NCI-H2081 (cell line): ENCODE measurements around the gene TMEM198.

Experiments
- DNase-seq, 2 experiments: peaks; one replicate each; lab custom pipeline; 2025; lab: John Stamatoyannopoulos, UW

TMEM198 gene

DNA sequence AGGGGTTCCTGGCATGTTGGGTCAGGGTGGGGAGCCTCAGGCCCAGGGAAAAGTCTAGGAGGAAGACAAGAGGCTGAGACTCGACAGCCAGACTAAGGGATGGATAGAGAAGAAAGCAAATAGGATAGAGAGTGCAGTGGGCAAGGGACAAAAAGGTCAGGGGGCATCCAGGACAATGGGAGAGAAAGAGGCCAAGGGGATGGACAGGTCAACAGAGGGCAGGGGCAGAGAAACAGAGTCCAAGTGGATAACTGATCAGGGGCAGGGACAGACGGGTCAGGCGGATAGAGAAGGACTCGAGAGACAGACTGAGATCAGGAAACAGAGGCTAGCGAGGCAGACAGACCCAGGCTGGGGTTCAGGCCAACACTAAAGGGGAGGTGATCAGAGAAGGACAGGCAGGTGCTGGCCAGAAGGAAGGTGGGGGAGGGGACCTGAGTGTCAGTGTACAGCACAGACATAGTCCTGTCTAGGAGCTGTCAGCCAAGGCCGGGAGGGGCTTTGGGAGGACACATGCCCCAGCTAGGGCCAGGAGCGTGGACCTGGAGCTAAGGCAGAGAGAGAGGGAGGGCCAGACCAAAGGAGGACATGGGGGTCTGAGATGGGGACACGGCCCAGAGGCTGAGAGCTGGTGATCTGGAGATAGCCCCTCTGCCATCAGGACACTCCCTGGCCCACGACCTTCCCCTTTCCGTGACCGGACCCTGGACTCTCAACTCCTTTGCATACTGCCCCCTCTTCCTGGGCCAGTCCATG lies 17.3 kb upstream of the TMEM198 start:
- DNase-seq = no peak

GRCh38 chr2:219527076-219527394 lies 16.8 kb upstream of the TMEM198 start:
- DNase-seq = no peak

DNA sequence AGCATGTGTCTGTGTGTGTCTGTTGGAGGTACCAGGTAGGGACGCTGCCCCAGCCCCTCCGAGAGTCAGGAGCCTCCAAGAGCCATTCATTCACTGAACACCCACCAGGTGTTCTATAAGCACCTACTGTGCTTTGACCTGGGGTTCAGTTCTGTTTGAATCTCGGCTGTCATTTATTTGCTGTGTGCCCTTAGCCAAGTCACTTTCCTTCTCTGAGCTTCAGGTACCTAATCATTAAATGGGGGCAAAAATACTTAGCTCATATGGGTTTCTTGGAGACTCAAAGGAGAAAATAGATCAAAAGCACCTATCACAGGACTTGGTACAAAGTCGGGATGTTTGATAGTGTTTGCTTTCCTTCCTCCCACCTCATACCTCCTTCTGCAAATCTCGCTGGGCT lies 16.4 kb upstream of the TMEM198 start:
- DNase-seq = no peak

GRCh38 chr2:219530048-219530963 lies 13.5 kb upstream of the TMEM198 start:
- peak; percentile 85 for DNase-seq

DNA sequence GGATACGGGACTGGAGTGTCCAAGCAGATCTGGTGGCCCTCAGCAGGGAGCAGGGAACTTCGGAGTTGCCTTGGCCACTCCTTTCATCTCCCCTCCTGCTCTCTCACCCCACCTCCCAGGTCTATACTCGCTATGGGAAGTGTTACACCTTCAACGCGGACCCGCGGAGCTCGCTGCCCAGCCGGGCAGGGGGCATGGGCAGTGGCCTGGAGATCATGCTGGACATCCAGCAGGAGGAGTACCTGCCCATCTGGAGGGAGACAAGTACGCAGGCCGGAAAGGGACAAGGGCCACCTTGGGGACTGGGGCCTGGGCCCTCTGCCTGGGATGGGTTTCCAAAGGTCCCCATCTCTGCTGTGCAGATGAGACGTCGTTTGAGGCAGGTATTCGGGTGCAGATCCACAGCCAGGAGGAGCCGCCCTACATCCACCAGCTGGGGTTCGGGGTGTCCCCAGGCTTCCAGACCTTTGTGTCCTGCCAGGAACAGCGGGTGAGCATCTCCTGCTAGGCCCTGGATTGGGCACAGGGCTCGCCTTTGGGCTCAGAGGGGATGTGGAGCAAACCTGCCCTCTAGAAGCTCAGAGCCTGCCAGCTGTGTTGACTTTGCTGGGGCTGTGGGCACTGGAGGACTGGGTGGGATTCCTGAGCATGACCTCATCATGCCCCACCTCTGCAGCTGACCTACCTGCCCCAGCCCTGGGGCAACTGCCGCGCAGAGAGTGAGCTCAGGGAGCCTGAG lies 12.0 kb upstream of the TMEM198 start:
- DNase-seq = no peak

DNA sequence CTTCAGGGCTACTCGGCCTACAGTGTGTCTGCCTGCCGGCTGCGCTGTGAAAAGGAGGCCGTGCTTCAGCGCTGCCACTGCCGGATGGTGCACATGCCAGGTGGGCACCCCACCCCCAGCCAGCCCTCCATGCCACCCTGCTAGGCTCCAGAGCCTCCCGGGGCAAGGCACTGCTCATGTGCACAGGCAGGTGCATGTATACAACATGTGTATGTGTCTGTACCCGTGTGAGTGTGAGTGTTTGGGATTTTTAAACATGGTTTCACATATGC lies 11.5 kb upstream of the TMEM198 start:
- no peak for DNase-seq

DNA sequence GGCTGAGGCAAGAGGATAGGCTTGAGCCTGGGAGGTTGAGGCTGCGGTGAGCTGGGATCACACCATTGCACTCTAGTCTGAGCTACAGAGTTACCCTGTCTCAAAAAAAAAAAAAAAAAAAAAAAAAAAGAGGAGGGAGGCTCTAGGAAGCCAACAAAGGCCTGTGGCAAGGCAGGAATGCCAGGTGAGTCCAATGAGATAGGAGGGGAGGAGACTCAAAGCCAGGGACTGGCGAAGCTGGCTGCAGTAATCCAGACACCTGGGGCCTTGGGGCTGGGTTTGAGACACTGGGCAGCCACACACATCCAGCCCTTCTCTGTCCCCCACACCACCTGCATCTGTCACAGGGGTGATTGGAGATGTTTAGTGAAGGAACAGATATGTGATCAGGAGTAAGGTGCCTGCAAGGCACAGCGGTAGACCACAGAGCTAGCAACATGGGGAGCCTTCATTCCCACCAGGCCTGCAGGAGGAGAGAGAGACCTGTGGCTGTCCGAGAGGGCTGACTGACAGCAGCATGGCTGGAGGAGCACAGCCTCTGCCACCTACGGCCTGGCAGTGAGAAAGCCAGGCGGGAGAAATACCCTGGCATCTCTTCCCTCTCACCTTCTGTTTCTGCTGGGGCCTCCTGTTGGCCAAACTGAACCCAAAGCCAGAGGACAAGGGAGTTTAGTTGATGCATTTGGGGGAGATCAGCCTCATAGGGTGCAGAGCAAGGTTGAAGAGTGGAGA lies 9.7 kb upstream of the TMEM198 start:
- DNase-seq = no peak

DNA sequence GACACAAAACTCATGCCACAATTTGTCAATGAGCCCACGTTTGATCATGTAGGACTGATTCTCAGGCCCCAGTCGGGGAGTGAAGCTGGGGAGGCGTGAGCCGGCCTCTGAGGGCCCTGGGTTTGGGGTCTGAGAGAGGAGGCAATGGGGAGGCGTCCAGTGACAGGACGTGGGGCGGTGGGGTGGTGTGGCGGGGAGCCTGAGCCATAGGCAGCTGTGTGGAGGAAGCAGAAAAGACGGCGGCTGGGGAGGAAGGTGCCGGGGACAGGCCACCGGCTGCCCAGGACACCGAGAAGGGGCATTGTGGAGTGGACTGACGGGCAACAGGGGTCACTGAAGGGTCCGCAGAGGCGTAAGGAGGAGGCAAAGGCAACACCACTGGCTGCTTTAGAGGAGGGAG lies 7.4 kb upstream of the TMEM198 start:
- DNase-seq = no peak

GRCh38 chr2:219536967-219537366 lies 6.9 kb upstream of the TMEM198 start:
- DNase-seq = no peak

DNA sequence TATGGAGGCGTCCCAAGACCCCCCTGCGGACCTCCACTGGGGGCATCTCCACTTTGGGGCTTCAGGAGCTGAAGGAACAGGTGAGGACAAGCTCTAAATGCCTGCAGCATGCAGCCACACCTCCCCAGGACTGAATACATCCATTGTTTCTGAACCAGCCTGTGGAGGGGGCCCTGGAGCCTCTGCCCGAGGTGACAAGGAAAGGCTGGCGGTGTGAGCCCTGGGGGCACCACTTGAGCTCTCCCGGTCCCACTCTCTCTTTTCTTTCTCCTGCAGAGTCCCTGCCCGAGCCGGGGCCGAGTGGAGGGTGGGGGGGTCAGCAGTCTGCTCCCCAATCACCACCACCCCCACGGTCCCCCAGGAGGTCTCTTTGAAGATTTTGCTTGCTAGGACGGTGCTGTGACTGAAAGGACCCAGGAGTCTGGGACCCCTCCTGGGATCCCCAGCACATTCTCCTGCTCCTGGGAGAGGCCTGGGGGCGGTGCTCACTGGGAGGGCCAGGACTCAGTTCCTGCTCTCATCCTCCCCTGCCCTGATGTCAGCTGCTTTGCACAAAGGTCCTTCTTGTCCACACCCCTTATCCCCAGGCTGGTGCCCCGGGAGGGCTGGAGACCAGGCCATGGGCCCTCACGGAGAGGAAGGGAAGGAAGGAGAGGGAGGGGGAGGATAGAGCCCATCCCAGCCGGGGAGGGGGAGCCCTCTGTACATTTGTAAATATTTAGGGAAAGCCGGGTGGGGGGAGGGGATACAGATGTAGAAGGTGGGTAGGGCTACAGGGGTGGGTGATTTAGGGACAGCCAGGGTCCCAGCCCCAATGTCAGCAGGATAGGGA lies 6.0 kb upstream of the TMEM198 start:
- DNase-seq = peak in 1 of 2 experiments; percentile 16

DNA sequence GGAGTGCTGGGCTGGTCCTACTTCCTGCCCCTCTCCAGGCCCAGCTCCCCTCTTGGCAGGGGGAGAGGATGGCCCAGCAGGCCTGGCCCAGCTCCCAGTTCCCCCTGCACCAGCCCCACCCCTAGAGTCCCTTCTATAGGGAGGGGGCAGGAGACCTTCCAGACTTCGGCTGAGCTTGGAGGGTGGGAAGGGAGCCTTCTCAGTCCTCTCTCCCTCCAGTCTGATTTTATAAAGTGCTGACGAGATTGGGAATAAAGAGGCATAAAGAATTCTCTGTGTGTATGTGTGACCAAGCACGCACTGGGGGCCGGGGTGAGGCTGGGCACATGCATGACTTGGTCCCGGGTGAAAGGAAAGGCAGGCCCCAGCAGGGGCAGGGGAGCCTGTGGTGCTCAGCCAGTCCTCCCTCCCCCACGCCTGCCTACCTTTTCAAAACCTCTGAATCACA lies 5.3 kb upstream of the TMEM198 start:
- peak in 1 of 2 experiments; percentile 52 for DNase-seq

DNA sequence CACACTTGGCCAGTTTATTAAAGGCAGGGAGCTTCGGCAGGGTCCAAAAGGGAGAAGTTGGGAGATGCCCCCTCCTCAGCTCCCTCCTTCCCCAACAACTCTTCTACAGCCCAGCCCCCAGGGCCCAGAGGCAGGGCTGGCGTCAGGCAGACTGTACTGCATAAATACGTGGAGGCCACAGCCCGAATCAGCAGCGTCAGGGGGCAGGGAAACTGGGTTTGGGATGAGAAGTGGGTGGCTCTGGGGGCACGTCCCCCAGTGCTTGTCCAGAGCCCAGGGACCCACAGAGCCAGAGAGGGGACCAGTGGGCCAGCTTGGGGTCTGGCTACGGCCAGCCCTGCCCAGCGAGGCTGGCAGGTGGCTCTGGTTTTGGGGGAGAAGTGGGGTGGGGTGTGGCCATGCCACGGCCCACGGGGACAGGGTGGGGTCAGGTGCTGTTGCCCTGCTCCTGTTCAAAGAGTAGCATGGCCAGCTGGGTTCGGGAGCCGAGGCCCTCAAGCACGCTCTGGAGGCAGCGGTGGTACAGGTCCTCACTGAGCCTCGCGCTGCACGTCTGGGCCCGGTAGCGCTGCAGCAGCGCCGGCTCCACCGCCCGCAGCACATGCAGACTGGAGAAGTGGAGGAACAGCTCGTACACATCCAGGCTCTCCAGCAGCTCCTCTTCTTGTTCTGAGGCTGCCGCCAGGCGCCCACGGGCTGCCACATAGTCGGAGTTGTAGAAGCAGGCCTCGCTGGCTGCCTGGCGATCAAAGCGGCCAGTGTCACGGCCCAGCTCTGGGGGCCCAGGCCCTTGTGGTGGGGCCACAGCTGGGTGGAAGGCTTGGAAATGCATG lies 4.7 kb upstream of the TMEM198 start:
- DNase-seq = no peak

DNA sequence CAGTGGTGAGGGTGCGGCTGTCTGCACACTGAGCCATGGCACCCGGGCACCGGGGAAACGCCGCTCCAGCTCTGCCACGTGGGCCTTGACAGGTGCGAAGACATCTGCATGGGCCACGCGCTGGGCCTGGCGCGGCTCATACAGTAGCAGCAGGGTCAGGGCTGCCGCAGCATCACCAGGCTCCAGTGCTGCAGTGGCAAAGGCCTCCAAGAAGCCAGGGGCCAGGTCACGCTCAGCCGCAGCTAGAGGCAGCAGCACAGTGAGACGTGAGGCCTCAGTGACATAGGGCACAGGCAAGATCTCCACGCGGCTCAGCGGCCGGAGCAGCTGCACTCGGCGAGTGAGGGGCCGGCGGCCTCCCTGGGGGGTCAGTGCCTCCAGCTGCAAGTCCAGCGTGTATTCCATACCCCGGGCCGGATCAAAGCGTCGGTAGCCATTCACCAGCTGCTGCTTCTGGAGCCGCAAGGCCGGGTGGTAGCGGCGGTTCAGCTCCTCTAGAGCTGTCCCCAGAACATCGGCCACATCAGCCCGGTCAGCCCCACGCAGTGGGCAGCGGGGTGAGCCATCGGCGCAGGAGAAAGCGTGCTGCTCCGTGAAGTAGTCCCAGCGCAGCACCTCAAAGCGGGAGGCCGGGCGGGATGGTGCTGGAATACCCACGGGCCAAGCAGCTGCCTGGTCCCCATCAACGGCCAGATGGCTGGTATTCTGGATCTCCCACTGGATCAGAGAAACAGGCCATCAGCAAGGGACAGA lies 3.7 kb upstream of the TMEM198 start:
- no peak for DNase-seq

DNA sequence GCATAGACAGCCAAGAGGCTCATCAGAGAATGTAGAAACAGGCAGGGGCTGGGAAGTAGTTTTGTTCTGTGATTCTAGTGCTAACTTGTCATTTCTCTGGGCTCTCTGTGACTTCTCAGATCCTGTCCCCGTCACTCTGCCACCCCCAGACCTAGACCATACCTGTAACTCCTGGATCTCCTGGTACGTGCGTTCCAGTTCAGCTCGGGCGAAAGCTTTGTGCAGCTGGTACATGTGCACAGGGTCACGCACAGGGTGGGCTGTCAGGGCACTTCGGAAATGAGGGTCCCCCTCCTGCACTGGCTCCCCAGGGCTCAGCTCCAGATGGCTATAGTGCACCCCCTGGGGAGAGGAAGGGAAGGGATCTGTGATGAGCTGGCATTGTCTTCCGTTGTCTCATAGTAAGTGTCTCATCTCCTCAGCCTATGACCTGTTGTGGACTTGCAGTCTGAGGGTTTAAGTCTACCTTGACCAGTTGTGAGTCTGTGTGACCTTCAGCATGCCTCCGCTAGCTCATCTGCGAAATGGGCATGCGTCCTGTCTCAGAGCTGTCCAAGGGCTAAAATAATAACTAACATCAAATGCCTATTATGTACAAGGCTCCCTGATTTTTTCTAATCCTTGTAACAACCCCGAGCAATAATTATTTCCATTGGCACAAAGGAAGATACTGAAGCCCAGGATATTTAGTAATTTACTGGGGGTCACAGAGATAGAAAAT lies 2.9 kb upstream of the TMEM198 start:
- DNase-seq = no peak

DNA sequence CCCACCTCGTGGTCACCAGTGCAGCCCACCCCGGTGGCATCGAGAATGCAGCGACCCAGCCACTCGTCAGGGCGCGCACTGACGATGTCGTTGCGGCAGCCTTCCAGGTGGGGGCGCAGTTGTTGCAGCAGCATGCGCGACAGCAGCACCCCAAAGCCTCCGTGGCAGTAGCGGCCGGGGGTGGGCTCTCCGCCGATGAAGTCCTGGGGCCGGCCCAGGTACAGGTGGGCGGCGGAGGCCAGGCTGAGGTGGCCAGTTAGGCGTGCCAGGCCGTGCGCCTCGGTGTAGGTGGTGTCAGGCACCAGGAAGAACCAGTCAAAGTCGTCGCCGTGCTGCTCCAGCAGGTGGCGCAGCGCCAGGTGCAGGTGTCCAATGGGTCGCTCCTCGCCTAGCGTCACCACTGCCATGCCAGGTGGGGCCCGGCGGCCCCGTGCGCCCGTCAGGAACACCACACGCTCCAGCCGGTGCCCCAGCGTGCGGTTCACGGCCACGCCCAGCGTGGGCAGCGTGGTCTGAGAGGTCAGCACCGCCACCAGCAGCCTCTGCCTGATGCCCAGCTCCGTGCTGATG lies 2.1 kb upstream of the TMEM198 start:
- peak; percentile 84 to 92 for DNase-seq

- DNase-seq = peak in 1 of 2 experiments; percentile 51
These were observed 765 bp upstream of the TMEM198 start for GRCh38 chr2:219542931-219543595.

DNA sequence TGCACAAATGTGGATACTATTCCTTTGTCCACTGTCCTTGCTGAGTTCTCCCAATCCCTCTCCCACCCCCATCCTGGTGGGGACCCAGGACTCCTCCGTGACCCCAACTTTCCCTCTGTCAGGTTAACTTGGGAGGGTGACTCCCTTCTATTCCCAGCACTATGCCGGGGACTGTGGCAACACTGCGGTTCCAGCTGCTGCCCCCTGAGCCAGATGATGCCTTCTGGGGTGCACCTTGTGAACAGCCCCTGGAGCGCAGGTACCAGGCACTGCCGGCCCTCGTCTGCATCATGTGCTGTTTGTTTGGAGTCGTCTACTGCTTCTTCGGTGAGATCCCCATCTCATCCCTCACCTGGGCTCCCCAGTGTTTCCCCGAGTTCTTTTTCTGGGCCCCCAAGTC lies 739 bp downstream of the TMEM198 start:
- DNase-seq = no peak
